Calu3 (cell line): ENCODE data around the gene SFTPA2. TPM values are rescaled to one million over a fixed set of nuclear protein-coding genes. Genes with fewer than 3 reads are reported as not detected.

ENCODE experiments used
- BruUV-seq: library from RNA; stranded (reverse); fragments of 400-500 nt; replicated peaks from 2 replicates; lab custom pipeline; 2021; lab: Mats Ljungman, UMichigan
- CTCF ChIA-PET: fragments of 300-600 bp; sonication (Branson Sonifier 250); formaldehyde crosslinking; loops from one replicate; lab custom pipeline; 2022; ENCODE audit warnings: antibody characterized with exemption; lab: Charles Lee
- DNase-seq: peaks from one replicate; pipeline ENCODE4 v3.0.0; 2022
- H3K27ac Mint-ChIP-seq: one replicate; pipeline ENCODE4 v1.8.0; 2022; ENCODE audit warnings: mixed read lengths; ENCODE audit not compliant: unreplicated experiment
- H3K27me3 Mint-ChIP-seq: one replicate; pipeline ENCODE4 v1.8.0; 2022; ENCODE audit warnings: mixed read lengths; ENCODE audit not compliant: unreplicated experiment
- H3K36me3 Mint-ChIP-seq: one replicate; pipeline ENCODE4 v1.8.0; 2022; ENCODE audit warnings: mild to moderate bottlenecking, moderate library complexity, mixed read lengths; ENCODE audit not compliant: insufficient read depth, unreplicated experiment
- H3K4me1 Mint-ChIP-seq: one replicate; pipeline ENCODE4 v1.8.0; 2022; ENCODE audit warnings: mild to moderate bottlenecking, low read depth, mixed read lengths; ENCODE audit not compliant: unreplicated experiment
- H3K4me3 Mint-ChIP-seq: one replicate; pipeline ENCODE4 v1.8.0; 2022; ENCODE audit warnings: mild to moderate bottlenecking, low read depth, moderate library complexity, mixed read lengths; ENCODE audit not compliant: unreplicated experiment
- H3K9me3 Mint-ChIP-seq: one replicate; pipeline ENCODE4 v1.8.0; 2022; ENCODE audit warnings: low read depth, mixed read lengths; ENCODE audit not compliant: unreplicated experiment
- intact Hi-C: fragments of 100-400 bp; cut with micrococcal nuclease; formaldehyde crosslinking; loops from one replicate; pipeline ENCODE4 v1.10.0; 2022; ENCODE audit not compliant: unreplicated experiment
- total RNA-seq: library from RNA; stranded (reverse); gene quantifications from 2 replicates; pipeline ENCODE4 v1.2.3, GENCODE V29; 2022
- TF ChIP-seq, protein P1 (sequence below): fragments of 200-600 bp; IDR thresholded peaks from one replicate; pipeline ENCODE4 v1.8.0; 2022; ENCODE audit warnings: antibody characterized with exemption; ENCODE audit not compliant: unreplicated experiment

Gene SFTPA2
- total RNA-seq, 1 experiment from 2014 or later, result 0.21 TPM

GRCh38 chr10:79507440-79508167 is 52.6 kb downstream of the SFTPA2 start:
- intact Hi-C loops, result no loop called here
- DNase-seq, result no peak
- Mint-ChIP-seq H3K36me3 (no peaks in the 10 kb centered on the region), H3K27ac (no peak overlapping the region), H3K27me3 (peaks cover 61% of the 10 kb centered on the region), H3K4me3 (no peak overlapping the region), H3K4me1 (peaks cover 4% of the 10 kb centered on the region), H3K9me3 (no peaks in the 10 kb centered on the region)
- TF ChIP-seq, protein P1, sequence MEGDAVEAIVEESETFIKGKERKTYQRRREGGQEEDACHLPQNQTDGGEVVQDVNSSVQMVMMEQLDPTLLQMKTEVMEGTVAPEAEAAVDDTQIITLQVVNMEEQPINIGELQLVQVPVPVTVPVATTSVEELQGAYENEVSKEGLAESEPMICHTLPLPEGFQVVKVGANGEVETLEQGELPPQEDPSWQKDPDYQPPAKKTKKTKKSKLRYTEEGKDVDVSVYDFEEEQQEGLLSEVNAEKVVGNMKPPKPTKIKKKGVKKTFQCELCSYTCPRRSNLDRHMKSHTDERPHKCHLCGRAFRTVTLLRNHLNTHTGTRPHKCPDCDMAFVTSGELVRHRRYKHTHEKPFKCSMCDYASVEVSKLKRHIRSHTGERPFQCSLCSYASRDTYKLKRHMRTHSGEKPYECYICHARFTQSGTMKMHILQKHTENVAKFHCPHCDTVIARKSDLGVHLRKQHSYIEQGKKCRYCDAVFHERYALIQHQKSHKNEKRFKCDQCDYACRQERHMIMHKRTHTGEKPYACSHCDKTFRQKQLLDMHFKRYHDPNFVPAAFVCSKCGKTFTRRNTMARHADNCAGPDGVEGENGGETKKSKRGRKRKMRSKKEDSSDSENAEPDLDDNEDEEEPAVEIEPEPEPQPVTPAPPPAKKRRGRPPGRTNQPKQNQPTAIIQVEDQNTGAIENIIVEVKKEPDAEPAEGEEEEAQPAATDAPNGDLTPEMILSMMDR, result no peak
- CTCF ChIA-PET, result interaction anchor here (0.6 to 0.8 kb wide), 2 partner anchors 133 to 1377 kb away, joined by 3 read pairs; no protein-coding TSS in a partner anchor
- no TSS peak for BruUV-seq

Other genes with a start within 250 kb of the SFTPA2 start
- 77.2 and 86.2 TPM in 2 replicates for gene PPIF, start 212.9 kb downstream of the SFTPA2 start, total RNA-seq
- gene ZCCHC24, start 114.8 kb downstream of the SFTPA2 start, total RNA-seq, result 0.98 and 1.4 TPM in 2 replicates
- 0.19 and 0.20 TPM in 2 replicates for gene EIF5AL1, start 47.9 kb downstream of the SFTPA2 start, total RNA-seq
- gene SFTPA1, start 50.5 kb upstream of the SFTPA2 start, total RNA-seq, result not detected in 2 replicates
- gene NUTM2B, start 142.8 kb upstream of the SFTPA2 start, total RNA-seq, result 0.76 and 0.78 TPM in 2 replicates